GM21381 (cell line): ENCODE data around the gene IL34.
"Not testable (repeated sequence)": the region's sequence is repeated elsewhere in the genome, so short reads cannot be mapped to it uniquely, and the experiment has no call there.

Source experiments
- ATAC-seq: cut with Tn5 transposase; IDR thresholded peaks from one replicate; pipeline ENCODE4 v1.9.1; 2021; ENCODE audit warnings: mild to moderate bottlenecking, moderate library complexity; ENCODE audit not compliant: unreplicated experiment

IL34 gene

DNA sequence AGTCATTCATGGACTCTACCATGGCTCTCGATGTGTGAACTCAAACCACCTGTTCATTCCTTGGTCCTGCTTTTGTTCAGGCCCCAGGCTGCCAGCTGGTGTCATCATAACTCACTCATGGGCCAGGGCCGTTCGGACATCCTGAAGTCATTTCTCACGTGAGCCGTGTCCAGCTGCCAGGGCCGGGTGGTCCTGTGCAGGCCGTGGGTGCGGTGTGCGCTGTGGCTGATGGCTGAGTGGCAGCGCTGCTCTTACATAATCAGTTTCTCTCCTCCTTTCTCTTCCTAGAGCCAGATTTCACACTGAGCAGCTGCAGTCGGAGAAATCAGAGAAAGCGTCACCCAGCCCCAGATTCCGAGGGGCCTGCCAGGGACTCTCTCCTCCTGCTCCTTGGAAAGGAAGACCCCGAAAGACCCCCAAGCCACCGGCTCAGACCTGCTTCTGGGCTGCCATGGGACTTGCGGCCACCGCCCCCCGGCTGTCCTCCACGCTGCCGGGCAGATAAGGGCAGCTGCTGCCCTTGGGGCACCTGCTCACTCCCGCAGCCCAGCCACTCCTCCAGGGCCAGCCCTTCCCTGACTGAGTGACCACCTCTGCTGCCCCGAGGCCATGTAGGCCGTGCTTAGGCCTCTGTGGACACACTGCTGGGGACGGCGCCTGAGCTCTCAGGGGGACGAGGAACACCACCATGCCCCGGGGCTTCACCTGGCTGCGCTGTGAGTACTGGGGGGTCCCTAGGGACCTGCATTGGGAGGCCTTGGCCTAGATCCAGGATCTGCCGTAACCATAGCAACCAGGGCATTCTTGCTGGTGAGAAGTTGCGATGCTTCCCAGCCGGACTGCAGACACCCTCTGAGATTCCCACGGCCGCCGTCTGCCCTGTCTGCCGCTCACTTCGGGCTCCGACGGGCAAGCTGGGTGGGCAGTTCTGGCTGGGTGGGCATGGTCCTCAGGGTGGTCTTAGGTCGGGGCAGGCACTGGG is at the start of gene IL34:
IL34 (plus strand) TSS at position 300 of the 982 bp plus-strand sequence; CDS start at position 689, 389 bp downstream.
- no peak for ATAC-seq

DNA sequence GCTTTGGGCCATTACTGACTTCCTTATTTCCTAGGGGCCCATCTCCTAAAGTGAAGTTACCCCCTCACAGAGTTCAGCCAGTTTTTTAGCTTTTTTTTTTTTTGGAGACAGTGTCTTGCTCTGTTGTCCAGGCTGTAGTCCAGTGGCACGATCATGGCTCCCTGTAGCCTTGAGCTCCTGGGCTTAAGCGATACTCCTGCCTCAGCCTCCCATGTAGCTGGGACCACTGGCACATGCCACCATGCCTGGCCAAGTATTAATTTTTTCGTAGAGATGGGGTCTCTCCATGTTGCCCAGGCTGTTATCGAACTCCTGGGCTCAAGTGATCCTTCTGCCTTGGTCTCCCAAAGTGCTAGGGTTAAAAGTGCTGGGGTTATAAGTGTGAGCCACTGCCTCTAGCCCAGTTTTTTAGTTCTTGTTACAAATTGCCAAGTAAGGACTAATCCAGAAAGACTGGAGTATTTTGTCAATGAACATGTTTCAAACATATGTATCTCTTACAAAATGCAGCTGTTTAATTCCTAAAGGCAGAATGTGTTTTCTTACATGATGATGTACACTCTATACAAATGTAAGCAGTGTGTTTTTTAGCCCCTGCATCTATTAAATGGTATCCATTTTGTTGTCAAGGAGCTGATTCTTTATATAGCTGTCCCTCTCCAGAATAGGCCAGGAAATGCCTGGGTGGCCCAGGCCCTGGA is 49.1 kb upstream of the IL34 start:
- ATAC-seq = no peak

DNA sequence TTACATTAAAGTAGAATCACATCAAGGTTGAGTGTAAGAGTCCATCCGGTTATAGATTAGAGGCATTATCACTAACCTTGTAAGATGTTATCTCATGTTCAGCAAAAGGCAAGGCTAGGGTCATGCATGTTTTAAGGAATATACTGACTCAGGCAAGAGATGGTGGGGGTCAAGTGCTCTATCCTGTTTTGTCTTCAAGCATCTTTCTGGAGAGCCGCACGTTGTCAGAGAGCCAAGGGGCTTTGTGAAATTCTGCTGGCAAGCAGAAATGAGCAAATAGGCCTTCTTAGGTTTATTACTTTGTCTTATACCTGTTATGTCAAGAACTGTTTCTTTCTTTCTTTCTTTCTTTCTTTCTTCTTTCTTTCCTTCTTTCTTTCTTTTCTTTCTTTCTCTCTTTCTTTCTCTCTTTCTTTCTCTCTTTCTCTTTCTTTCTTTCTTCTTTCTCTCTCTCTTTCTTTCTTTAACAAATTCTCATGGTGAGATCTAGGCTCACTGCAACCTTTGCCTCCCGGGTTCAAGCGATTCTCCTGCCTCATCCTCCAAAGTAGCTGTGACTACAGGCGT is 47.3 kb upstream of the IL34 start:
- no peak for ATAC-seq

DNA sequence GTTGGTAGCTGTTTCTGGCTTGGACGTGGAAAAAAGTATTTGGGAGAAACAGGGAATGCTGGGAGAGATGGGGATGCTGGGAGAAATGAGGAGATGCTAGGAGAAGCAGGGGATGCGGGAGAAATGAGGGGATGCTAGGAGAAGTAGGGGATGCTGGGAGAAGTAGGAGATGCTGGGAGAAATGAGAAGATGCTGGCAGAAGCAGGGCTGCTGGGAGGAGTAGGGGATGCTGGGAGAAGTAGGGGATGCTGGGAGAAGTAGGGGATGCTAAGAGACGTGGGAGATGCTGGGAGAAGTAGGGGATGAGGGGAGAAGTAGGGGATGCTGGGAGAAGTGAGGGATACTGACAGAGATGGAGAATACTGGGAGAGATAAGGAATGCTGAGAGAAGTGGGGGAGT is 45.6 kb upstream of the IL34 start:
- ATAC-seq = no peak

DNA sequence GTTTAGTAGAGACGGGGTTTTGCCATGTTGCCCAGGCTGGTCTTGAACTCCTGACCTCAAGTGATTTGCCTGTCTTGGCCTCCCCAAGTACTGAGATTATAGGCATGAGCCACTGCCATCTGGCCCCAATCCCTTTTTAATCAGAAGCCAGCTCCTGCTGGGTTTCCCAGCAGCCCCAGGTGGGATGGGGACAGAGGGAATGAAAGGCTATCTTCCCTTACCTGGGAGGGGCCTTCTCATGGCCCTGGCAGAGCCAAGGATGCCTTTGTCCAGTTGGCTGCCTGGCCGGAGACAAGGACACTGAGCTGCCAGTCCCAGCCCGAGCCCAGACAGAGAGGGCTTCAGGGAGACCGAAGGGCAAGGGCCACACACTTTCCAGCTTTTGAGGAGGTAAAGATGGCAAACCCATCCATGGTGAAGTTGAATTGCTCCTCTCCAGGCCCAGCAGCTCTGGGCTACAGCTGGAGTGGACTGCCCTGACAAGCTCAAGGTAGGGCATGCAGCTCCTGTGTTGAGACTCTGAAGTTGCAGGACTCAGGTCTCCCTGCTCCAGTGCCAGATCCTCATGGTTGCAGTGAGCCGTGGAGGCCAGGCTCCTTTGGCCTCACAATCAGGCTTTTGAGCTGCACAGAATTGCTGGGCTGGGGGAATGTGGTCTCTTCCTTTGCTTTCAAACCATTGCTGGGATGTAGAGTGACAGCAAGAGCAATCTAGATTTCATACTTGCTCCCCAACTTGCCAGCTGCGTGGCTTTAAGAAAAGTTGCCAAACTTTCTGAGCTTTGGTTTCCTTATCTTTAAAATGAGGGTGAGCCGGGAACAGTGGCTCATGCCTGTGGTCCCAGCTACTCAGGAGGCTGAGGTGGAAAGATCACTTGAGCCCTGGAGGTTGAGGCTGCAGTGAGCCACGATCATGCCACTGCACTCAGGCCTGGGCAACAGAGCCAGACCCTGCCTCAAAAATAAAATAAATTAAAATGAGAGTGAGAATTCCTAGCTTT is 44.5 kb upstream of the IL34 start:
- ATAC-seq = no peak

DNA sequence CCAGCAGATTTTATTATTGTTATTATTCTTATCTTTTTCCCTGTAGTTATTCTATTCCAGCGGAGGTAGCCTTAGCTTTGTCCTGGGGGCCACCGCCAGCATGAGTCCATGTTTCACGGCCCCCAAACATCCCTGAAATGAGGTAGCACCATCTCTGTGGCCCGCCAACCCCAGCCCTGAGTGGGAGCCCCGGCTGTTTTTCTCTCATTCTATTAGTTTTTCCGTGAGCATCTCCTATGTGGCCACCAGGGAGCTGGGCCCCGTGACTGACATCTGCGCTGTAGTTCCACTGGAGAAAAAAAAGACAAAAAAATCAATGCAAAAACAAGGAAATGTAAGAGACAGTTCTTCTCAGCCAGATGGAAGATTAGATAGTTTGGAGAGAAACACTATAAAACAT is 43.5 kb upstream of the IL34 start:
- ATAC-seq = no peak

DNA sequence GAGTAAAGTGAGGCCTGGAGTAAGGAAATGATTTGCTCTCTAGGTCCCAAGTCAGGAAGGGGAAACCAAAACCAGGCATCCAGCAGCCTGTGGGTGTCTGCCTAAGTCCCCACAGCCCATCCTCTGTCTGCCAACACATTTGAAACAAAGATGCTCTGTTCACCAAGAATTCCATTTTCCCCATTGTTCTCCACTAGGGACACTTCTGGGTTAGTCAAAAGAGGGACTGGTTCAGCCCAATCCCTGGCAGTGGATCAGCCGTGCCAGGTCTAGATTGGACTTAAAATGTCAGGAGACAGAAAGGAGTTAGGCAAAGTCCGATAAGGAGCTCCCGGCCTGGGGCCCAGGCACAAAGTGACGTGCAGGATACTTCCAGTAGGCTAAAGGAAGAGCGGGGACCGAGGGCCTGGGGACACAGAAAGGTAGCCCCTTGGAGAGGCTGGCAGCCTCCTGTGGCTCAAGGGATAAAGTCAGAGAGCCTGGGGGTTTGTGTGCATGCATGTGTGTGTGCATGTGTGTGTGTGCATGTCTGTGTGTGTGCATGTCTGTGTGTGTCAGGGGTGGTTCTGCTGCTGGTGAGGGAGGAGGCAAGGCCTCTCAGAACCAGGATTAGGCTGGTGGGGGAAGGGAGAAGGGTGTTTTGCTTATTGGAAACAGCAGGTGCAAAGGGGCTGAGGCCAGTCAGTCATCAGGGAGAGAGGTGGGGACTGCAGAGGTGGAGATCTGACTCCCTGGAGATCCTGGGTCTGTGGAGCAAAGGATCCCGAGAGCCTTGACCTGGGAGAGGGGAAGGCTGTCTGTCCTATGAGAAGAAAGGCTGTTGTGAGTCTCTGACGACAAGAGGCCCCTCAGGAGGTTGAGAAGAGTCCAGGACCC is 41.7 kb upstream of the IL34 start:
- no peak for ATAC-seq

DNA sequence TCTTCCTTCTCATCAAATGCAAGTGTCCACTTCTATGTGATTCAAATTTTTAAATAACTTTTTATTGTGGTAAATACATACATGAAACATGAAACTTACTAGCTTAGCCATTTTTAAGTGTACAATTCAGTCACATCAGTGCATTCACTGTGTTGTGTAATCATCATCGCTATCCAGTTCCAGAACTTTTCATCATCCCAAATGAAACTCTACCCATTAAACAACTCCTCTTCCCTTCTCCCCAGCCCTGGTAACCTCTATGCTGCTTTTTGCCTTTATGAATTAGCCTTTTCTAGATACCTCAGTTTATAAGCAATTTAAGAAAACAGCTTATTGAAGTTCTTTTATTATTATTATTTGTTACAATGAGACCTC is 41.1 kb upstream of the IL34 start:
- ATAC-seq = no peak

DNA sequence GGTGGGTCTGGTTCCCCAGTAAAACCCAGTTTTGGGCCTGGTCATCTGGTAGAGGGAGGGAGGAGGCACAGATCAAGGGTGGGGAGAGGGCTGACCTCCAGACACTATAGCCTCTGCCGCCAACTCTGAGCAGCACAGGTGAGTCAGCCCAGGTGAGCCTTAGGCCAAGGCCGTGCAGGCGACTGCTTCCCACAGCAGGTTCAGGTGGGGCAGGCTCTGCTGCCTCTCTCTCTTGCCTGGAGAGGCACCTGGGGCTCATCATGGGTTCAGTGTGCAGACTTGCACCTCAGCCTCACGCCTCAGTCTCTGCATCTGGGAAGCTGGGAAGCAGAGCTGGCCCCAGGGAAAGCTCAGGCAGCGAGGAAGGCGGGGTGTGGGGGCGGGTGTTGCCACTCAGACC is 37.8 kb upstream of the IL34 start:
- ATAC-seq = no peak

DNA sequence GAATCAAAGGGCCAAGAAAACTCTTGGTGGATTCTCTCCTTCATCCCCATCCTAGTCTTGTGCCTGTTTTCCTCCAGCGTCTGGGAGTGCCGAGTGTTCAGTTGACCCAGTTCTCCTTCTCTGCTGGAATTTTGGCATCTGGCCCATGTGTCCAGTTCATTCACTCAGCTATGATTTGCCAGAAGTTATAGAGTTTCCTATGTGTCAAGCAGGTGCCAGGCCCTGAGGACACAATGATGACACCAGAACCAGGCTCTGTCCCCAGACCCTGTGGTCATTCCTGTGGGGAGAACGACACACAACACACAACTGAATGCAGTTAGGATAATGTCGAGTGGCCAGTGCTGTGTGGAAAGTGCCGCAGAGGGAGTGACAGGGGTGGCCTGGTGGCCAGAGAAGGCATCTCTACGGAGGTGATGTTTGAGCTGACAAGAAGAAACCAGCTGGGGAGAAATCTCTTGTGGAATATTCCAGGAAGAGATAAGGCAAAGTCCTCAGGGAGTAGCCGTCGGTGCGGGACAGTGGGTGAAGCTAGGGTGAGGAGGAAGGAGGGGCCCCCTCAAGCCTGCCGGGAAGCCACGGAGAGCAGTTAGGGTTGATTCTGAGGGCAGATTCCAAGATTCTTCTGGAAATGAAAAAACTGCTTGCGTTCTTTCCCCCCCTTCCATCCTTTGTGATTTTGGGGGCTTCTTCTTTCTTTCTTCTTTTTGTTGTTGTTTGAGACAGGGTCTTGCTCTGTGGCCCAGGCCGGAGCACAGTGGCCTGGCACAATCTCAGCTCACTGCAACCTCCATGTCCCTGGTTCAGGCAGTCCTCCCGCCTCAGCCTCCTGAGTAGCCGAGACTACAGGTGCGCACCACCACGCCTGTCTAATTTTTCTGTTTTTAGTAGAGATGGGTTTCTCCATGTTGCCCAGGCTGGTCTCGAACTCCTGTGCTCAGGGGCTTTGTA is 35.8 kb upstream of the IL34 start:
- no peak for ATAC-seq

DNA sequence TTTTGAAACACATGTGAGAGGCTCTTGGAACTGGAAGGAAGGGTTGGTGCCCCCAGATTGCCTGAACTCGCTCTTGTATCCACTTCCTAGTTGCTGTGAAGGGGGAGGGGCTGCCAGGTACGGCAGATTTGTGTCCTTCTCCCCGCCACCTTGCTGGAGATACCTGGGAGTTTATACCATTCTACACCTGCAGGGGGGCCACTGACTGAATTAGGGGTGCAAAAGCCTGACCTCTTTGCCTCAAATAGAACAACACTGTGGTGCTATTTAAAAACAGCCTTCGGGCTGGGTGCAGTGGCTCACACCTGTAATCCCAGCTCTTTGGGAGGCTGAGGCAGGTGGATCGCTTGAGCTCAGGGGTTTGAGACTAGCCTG is 35.1 kb upstream of the IL34 start:
- no peak for ATAC-seq

DNA sequence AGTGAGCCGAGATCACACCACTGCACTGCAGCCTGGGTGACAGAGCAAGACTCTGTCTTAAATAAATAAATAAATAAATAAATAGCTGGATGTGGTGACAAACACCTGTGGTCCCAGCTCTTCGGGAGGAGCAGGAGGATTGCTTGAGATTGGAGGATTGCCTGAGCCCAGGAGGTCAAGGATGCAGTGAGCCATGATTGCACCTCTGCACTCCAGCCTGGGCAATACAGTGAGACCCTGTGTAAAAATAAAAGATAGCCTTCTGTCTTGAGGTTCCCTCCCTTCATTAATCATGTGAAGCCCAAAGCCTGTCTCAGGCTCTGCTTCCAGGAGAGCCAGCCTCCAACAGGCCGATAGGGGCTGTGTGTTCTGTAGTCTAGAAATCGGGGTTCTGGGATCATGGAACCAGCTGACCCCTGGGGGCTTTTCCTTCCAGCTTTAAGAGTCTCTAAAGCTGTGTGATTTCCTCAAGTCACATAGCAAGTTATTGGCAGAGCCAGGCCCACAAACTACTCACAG is 34.5 kb upstream of the IL34 start:
- no peak for ATAC-seq

DNA sequence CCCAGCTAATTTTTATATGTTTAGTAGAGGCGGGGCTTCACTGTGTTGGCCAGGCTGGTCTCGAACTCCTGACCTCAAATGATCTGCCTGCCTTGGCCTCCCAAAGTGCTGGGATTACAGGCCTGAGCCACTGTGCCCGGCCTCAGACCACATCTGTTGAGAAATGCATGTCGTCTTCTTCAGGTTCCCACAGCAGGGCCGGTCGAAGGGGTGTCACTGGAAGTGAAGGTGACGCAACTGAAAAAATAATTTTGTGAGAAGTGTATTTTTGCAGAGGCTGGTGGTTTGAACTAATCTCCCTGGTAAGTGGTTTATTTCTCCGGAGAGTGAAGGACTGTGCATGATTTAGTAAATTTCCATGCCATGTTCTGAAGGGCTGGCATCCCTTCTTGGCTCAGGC is 33.4 kb upstream of the IL34 start:
- no peak for ATAC-seq

DNA sequence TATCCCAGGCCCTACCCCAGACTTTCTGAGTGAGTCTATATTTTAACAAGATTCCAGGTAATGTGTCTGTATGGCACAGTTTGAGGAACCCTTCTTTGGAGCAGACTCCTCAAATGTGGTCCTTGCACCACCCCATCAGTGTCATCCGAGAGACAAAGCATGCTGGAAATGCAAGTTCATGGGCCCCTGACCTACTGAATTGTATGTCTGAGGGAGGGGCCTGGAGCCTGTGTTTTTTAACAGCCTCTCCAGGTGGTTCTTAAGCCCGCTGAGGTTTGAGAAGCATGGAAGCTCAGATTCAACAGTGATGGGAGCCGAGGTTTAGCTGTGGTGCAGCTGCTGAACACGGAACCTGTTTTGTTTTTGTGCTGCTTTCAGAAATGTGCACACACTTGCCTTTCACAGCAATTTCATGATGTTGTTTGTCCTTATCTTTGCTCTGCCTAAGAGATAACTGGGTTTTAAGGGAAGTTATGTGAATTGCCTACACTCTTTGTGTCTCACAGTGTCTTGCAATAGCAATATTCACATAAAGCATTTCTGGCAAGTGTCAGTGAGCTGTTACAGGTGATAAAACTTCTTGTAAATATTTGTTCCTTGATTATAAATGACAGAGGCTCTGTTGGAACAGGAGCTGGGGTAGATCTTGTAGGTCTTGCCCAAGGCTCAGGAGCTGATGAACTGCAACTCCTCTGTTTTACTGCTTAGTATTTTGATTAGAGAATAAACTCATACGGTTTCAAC is 32.0 kb upstream of the IL34 start:
- ATAC-seq = no peak

DNA sequence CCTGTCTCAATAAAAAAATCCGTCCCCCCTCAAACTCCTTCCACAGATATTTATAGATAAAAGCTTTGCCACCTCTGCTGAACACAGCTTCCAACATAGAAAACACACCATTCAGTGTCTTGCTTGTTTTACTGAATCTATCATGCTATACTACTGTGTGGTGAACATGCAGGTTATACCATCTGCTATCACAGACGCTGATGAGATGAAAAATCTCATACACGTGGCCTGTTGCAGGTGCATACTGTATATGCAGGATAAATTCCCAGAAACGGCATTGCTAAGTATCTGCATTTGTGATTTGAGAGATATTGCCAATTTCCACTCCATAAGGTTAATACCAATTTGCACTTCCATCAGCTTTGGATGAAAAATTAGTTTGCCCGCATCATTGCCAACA is 30.4 kb upstream of the IL34 start:
- no peak for ATAC-seq

DNA sequence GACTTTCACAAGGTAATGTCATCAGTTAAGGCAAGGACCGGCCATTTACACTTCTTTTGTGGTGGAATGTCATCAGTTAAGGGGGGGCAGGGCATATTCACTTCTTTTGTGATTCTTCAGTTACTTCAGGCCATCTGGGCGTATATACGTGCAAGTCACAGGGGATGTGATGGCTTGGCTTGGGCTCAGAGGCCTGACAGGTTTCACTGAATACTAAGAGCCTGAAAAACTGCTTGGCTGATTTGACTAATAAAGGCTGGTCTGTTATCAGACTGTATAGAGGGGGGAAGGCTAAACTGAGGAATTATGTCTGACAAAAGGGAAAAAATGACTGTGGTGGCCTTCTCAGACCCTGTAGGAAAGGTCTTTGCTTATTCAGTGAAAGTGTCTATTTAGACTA is 24.5 kb upstream of the IL34 start:
- not testable (repeated sequence) for ATAC-seq

DNA sequence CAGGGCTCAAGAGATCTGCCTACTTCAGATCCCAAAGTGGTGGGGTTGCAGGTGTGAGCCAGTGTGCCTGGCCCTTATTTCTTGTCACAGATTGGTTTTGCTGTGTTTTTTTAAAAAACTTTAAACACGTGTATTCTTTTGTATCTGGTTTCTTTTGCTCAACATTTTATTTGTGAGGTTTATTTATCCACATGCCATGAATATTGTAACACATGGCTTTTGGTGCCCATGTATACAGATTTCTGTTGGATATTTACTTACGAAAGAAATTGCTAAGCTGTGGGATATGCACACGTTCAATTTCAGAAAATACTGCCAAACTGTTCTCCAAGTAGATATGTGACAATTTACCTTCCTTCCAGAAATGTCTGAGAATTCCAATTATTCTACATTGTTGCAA is 18.7 kb upstream of the IL34 start:
- no peak for ATAC-seq
